Left lobe of liver (tissue), 2 donors: Measurements from ENCODE around the gene GLT1D1. TPM values are rescaled to one million over a fixed set of nuclear protein-coding genes. Genes with fewer than 3 reads are reported as not detected.
A peak's percentile ranks its signal among the peaks of the same experiment; 100 is the strongest.
"Not testable (repeated sequence)": the region's sequence is repeated elsewhere in the genome, so short reads cannot be mapped to it uniquely, and the experiment has no call there.

ENCODE experiments used
- ATAC-seq: fragments of 200-7000 bp; cut with Tn5 transposase; one replicate; pipeline ENCODE4 v1.9.1; 2020; ENCODE audit warnings: mild to moderate bottlenecking, moderate library complexity
- DNase-seq: peaks from one replicate; pipeline ENCODE4 v3.0.0-alpha.2; 2020; ENCODE audit warnings: low spot score
- total RNA-seq: library from RNA; stranded (reverse); gene quantifications from one replicate; pipeline ENCODE4 v1.2.1, GENCODE V29; 2021
- donor health status: DM: no; HTN: no; CAD: no; lungs with moderate emphysema.
- donor health status: DM: no; HTN: yes; CAD: no.

Gene GLT1D1
- total RNA-seq, 1 donor from 2014 or later, result 15.9 TPM

DNA sequence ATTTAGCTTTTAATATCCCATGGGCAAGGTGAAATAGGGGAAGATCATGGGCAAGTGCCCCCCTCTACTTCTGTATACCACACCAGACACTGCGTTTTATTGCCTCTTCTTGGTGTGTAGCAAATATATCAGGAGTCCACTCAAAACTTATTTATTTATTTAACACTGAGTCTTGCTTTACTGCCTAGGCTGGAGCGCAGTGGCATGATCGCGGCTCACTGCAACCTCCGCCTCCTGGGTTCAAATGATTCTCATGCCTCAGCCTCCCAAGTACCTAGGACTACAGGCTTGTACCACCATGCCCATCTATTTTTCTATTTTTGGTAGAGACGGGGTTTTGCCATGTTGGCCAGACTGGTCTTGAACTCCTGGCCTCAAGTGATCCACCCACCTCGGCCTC lies 1.8 kb upstream of the GLT1D1 start:
- ATAC-seq, DNase-seq: not testable (repeated sequence)

DNA sequence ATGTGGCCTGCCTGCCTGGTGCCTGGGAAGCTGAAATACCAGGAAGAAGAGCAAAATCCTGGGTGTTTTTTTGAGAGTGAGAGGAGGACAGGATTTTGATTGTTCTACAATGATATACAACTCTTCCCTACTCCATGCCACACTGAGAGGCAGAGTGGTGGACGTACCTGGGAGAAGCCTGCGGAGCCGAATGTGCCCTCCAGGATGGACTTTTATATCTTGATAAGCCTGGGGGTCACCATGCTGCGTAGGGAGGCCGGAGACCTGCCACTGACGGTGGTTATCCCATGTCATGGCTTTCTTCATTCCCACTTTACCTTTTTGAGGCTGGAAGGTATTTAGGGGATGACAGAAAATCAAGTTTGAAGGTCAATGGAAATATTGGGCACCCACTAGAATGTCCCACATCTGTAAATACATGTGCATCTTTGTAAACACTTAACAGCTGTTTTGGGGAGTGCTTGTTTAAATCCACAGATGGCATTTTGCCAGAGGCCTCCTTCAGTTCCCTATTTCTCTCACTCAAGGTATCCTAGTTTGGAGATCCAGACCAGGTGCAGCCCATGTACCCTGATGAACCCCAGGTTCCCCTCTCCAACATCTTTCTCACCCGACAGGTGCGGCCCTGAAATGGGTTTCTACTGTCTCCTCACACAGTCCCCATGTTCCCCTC lies 1.1 kb upstream of the GLT1D1 start:
- DNase-seq (no peak), ATAC-seq (no peak)

DNA sequence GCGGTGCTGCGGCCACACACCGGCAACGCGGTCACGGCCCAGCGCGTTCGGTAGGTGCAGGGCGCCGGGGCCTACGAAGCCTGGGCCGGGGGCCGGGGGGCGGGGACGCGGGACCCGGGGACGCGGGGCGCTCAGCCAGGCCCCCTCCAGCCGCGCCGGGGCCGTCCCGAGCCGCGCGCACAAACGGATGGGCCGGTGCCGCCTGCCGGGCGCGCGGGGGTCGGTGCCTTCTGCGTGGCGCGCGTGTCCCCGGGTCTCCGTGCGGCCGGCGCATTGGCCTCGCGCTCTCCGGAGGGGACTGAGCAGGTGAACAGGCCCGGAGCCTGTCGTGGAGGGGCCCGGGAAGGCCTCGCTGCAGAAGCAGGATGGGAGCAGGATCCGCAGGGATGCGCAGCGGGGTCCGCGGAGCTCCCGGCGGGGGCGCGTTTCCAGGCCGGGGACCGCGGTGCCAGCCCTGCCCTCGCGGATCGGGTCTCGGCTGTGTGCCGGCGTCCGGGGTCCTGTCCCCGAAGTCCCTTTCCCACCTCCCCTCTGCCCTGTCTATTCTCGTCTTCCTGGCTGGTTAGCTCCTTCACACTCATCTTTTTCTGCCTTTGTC lies 421 bp downstream of the GLT1D1 start:
- ATAC-seq (peak; percentile 76), DNase-seq (no peak)

DNA sequence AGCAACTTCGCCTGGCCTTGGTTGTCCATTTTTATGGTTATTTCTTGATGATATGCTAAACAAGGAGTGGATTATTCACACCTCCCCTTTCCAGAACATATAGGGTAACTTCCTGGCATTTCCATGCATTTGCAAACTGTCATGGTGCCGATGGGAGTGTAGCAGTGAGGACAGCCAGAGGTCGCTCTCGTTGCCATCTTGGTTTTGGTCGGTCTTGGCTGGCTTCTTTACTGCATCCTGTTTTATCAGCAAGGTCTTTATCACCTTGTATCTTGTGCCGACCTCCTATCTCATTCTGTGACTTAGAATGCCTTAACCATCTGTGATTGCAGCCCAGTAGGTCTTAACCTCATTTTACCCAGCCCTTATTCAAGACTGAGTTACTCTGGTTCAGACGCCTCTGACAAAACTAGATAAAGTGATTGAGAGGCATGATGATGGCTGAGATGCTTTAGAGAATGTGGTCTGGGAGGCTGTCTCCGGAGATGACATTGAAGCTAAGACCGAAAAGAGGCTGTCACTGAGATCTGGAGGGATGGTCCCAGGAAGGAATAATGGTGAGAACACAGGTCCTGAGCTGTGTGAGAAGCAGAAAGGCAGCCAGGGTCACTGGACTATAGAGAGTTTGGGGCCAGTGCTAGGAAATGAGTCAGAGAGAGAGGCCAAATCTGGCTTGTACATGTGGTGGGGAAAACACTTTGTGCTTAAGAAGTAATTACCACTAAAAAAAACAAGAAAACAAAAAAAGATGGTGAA lies 2.9 kb downstream of the GLT1D1 start:
- DNase-seq (no peak), ATAC-seq (no peak)

DNA sequence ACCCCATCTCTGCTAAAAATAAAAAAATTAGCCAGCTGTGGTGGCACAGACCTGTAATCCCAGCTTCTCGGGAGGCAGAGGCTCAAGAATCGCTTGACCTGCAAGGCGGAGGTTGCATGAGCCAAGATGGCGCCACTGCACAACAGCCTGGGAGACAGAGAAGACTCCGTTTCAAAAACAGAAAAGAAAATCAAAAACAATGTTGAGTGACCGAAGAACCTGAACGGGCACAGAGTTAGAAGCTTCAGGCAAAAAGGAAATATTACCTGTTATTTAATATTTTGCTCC lies 3.5 kb downstream of the GLT1D1 start:
- DNase-seq (no peak), ATAC-seq (no peak)

DNA sequence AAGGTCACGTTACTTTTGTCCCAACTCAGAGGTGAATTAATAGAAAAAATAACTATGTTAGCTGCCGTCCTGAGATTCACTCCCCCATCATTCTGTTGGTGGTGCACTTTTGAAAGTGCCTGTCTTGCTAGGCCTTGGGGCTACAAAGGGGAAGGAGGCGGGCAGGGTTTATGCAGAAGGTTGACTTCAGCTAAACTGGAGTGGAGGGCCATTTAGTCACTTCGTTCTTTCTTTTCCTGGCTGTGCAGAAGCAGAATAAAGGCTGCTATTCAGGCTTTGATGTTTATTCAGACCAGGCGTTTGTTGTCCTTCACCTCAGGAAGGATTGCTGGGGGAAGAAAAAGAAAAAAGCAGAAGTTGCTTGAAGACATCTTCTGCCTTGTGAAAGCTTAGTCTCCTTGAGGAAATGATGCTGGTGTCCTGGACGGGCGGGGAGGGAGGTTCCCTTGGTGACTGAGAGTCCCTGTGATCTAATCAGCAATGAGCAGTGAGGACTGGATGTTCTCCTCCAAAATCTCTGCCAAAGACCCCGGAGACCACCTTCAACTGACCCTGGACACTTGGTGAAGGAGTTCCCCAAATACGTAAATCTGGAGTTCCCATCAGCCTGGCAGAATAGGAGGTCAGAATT lies 4.0 kb downstream of the GLT1D1 start:
- DNase-seq, result no peak
- no peak for ATAC-seq

DNA sequence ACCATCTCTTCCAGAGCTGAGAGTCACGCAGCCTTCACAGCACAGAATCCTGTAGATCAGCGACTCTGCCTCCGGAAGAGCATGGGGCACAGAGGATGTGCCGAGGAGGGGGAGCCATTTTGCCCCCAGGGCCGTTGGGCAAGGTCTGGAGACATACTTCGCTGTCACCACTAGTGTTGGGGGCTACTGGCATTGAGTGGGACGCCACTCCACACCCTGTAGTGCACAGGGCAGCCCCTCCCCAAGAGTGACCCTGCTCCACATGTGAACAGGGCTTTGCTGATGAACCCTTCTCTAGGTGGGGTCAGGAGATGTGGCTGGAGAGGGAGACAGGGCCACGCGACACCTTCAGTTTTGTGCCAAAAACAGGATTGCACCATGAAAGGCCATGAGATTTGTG lies 6.0 kb downstream of the GLT1D1 start:
- no peak for ATAC-seq
- DNase-seq, result no peak

DNA sequence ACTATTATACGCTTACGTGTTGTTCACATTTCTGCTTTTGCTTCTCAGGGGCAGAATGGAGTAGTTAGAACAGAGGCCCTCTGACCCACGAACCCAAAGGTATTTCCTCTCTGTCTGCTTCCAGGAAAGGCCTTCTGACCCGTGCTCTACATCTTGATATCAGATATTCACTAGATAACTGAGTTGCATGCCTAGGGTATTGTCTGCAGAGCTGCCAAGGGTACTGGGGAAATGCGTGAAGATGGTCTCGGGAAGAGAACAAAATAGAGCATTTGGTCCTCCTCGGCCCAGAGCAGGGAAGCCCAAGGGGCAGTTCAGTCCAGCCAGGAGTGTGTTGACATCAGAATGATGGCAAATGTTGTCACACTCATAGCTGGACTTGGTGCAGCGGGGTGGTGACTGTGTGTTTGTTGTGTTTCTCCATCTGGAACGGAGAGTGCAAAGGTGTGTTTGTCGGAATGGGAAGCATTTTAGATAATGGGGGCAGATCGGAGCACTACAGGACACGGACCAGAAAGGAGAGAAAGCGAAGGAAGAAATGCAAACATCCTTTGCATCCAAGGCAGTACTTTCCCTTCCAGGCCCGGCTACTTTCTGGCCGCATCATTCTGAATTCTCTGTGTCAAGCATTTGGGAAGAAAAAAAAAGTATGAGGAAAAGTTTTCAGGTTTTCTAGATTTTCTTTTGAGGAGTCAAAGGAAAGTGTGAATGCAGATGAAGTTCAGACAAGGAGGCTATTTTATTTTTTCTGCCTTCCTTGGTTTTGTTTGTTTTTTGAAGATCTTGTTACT lies 8.1 kb downstream of the GLT1D1 start:
- peak; percentile 82 for ATAC-seq
- peak; percentile 88 for DNase-seq

DNA sequence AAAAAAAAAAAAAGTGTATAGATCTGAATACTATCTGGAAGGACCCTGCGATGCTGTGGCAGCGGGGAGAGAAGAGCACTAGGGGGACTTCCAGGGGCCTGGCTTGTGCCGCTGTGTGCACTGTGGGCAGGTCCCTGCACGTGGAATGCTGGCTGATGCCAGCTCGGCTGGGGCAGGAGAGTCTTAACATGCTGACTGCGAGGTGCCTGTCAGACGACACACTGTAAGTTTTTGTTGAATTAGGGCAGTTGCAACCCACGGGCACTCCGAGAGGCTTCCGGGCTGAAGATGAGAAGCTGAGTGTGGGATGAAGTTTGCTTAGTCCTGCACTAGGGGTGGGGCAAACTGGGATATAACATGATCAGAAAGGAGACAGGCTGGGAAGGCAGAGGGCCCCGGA lies 10.7 kb downstream of the GLT1D1 start:
- peak; percentile 54 for ATAC-seq
- peak; percentile 65 for DNase-seq

DNA sequence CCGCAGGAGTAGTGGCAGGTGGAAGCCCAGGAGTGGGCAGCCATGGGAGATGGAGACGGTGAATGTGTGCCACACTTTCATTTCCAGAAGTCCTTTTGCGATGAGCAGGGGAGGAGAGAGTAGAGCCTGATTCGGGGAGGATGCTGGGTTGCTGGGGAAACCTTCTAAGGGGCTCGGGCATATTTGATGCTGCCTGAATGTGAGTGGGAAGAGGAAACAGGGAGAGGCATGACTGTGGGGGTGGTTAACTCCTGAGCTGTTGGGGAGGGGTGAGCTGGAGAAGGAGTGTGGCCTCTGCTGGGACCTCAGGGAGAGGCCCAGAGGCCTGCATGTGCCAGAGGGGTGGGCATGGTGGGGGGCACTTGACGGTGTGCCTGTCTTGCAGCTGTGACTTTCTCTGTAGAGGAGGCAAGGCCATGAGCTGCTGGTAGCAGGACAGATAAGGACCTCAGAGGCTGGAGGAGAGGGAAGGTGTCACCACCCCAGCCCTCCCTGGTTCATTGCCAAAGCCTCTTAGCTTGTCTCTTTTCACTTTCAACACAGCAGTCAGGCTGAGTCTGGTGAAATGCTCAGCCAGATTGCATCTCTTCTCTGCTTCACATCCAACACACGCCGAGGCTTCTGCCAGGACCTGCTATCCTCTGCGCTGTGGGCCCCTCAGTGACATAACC lies 11.4 kb downstream of the GLT1D1 start:
- peak; percentile 68 for DNase-seq

DNA sequence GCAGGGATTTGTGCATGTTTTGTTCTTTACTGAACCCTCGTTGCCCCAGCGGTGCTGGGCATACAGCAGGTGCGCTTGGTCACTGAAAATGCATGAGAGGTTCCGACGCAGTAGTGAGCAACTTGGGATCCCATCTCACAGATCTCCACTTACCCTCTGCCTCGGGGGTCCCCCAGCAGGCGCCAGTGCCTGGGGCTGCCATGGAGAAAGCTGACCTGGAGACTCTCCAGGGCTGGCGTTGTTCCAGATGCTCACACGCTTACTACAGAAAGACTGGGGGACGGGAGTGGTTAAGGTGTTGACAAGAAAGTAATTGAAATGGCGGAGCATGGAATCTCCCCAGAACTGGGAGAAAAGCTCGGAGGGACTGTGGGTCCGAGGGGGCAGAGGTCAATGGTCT lies 14.2 kb downstream of the GLT1D1 start:
- ATAC-seq (no peak), DNase-seq (no peak)

More for the DNA sequence above, 11.4 kb downstream of the GLT1D1 start:
- peak; percentile 42 for ATAC-seq

DNA sequence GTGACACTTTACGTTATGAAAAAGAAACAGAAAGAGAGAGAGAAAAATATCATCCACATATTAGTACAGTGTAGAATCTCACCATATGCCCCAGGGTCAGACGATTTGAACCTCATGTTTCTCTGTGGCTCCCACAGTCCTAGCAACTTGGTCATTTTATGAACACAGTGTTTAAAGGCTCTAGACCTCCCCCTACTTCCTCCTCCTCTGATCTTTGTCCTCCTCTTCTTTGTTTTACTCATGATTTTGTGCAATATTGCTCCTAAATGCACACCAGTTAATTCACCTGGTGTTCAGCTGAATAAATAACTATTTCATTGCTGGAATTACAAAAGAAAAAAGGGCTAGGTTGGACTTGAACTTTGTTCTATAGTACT lies 18.2 kb downstream of the GLT1D1 start:
- ATAC-seq, result peak; percentile 82
- DNase-seq, result no peak

DNA sequence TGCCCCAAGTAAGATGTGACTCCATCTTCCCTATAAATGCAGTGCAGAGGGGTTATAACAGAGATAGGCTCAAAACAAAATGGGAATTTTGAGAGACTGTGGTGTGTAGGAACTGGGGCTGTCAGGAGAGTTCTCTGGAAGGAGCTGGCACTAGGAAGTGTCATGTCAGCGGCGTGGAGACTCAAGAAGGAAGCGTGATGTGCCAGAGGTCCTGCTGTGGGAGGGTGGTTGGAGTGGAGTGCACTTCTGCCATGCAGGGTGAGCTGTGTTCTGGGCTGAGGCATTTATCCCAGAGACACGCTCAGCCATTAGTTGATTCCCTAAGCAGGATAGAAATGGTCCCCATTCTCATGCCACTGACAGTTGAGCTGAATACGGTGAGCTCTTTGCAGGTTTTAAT lies 19.0 kb downstream of the GLT1D1 start:
- ATAC-seq, result no peak

DNA sequence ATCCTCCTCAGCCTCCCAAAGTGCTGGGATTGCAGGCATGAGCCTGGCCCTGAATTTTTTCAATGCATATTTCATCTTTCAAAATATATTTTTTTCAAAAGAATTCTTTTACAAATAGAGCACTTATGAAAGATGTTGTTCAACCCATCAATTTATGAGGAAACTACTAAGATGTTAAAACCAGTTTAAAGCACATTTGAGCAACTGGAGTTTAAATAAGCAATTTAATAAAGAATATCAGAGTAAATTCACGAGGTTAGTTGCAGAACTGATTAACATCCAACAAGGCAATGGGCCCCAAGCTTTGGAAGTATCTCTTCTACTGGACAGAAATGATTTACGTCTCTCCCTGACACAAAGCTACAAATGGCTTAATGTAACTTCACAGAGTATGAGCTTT lies 23.3 kb downstream of the GLT1D1 start:
- no peak for ATAC-seq
- DNase-seq, result no peak

More for the DNA sequence above, 19.0 kb downstream of the GLT1D1 start:
- no peak for DNase-seq

DNA sequence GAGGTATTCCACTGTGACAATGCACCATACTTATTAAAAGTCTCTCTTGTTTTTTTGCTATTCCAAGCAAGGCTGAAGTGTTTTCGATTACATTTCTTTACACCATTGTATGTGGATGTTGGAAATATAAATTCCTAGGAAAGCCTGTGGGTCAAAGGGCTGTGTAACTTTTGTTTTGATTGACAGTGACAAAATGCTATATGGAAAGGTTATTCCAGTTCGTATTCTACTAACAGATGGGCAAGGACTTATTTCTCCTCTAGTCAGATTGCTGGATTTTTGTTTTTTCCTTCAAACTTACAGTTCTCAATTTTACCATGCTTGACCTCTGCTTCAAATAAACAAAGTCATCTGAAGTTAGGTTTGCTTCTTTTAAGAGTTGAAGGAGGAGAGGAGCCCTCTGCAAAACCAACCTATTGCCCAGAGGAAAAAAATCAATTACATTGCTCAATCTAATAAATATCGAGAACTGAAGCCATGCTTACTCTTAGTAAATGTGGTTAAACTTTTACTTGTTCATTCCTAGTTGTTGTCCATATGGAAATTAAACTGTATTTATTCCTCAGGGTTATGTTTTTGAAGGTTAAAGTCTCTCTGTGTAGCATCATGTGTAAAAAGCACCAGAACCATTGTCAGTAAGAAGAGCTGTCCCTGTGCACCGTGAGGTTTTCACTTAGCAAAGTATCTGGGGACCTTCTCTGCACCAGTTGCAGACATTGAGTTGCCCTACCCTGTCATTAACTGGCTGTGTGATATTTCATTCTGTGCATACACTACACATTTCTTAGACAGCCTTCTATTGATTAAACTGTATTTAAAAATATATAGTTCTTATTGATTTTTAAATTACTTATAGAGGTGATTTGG lies 26.9 kb downstream of the GLT1D1 start:
- ATAC-seq, result peak; percentile 82
- no peak for DNase-seq

DNA sequence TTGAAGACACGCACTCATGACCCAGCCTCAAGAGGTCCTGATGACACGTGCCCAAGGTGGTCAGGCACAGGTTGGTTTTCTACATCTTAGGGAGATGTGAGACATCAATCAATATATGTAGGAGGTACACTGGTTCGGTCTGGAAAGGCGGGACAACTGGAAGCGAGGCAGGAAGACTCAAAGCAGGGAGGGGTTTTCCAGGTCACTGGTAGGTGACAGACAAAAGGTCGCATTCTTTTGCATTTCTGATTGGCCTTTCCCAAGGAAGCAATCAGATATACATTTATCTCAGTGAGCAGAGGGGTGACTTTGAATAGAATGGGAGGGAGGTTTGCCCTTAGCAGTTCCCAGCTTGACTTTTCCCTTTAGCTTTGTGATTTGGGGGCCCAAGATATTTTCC lies 38.6 kb downstream of the GLT1D1 start:
- DNase-seq (no peak), ATAC-seq (no peak)

DNA sequence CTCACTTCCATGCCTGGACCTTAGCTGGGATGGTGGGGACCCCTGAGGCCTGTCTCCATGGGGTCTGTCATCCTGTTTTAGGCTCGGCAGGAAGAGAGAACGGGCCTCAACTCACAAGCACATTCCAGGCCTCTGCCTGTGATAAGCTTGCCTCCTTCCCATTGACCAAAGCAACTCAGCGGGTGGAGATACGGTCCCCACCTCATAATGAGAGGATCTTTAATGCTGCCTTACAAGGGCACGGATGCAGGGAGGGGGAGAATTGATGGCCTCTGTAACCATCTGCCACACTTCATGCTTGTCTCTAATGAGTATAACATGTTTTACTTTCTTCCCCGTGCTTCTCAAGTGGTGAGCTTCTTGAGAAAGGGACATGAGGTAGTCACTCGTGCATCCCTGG lies 50.0 kb downstream of the GLT1D1 start:
- ATAC-seq (no peak), DNase-seq (no peak)

DNA sequence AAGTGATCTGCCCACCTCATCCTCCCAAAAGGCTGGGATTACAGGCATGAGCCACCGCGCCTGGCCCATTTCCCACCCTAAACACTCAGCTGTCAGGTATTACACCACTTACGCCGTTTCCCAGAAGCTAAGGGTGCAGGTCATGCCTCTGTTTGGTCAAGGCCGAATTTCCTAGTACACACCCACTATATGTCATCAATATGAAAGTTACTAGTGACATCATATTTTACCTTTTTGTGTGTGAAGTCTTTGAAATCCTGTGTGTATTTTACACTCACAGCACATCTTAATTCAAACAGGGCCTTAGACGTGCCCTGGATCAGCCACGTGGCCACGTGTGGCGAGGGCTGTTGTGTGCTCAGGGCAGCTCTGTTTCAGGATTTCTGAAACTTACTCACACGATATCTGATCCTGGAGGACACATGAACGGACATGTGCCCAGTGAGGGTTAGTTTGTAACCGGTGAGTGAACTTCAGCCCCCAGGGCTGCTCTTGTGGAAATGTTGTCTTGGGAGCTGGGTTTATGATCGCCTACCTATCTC lies 51.8 kb downstream of the GLT1D1 start:
- peak; percentile 81 for ATAC-seq

DNA sequence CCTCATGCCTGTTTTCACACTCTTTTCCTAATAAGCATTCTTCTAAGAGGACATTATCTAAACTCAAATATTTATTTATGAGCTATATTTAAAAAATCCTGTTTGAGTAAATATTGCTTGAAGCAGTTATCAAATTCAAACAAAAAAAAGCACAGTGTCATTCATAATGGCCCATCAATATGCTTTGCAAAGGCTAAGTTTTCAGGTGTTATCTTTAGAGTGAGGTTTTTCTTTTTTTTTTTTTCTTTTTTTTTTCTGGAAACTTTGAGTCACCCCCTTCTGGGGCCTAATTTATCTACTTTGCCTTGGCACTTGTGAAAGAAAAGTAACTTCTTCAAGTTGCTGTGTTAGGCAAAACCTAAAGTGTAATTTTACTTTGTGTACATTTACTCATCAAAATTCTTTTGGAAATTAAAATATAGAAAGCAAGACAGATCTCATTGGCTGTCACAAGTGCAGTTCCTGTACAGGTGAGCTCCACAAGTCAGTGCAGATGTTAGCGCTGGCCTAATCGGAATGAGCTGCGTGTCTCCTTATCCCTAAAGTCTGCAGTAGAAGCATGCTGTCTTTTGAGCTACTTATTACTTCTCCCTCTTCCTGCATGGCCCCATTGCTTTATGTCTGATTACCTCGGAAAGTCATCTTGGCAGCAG lies 53.3 kb downstream of the GLT1D1 start:
- ATAC-seq, result no peak

More for the DNA sequence above, 51.8 kb downstream of the GLT1D1 start:
- peak; percentile 90 for DNase-seq

More for the DNA sequence above, 53.3 kb downstream of the GLT1D1 start:
- DNase-seq, result no peak
